Kidney capillary endothelial cell (primary cell): Measurements from ENCODE around the gene L3HYPDH.
A peak's percentile ranks its signal among the peaks of the same experiment; 100 is the strongest.
"Not testable (repeated sequence)": the region's sequence is repeated elsewhere in the genome, so short reads cannot be mapped to it uniquely, and the experiment has no call there.

Experiments
- DNase-seq: peaks from one replicate; pipeline ENCODE4 v3.0.0-alpha.2; 2018; ENCODE audit warnings: low spot score

The L3HYPDH gene

GRCh38 chr14:59478540-59478939, 5.7 kb downstream of the L3HYPDH start:
- DNase-seq: no peak

- no peak for DNase-seq
Observed at GRCh38 chr14:59475709-59476108, 8.5 kb downstream of the L3HYPDH start.

GRCh38 chr14:59474172-59474571, 10.0 kb downstream of the L3HYPDH start:
- no peak for DNase-seq

GRCh38 chr14:59465316-59466135, 18.7 kb downstream of the L3HYPDH start, which contains the start of gene GPR135:
Gene GPR135, minus strand, starts transcription at chr14:59465380. Its CDS starts 154 bp downstream, at chr14:59465226.
- no peak for DNase-seq

GRCh38 chr14:59464486-59465315, 19.5 kb downstream of the L3HYPDH start:
- DNase-seq: peak; percentile 55

- no peak for DNase-seq
Observed at GRCh38 chr14:59463787-59464485, 20.3 kb downstream of the L3HYPDH start.

- no peak for DNase-seq
Observed at GRCh38 chr14:59461891-59462290, 22.3 kb downstream of the L3HYPDH start.

- no peak for DNase-seq
Observed at GRCh38 chr14:59460378-59460777, 23.8 kb downstream of the L3HYPDH start.

- no peak for DNase-seq
Observed at GRCh38 chr14:59458486-59458885, 25.7 kb downstream of the L3HYPDH start.

- no peak for DNase-seq
Observed at GRCh38 chr14:59455411-59455810, 28.8 kb downstream of the L3HYPDH start.

GRCh38 chr14:59454139-59454538, 30.1 kb downstream of the L3HYPDH start:
- peak; percentile 57 for DNase-seq

- DNase-seq: no peak
Observed at GRCh38 chr14:59451849-59452248, 32.4 kb downstream of the L3HYPDH start.

- DNase-seq: no peak
Observed at GRCh38 chr14:59450716-59451115, 33.5 kb downstream of the L3HYPDH start.

GRCh38 chr14:59448673-59449072, 35.5 kb downstream of the L3HYPDH start:
- not testable (repeated sequence) for DNase-seq

- DNase-seq: no peak
Observed at GRCh38 chr14:59439256-59439965, 44.8 kb downstream of the L3HYPDH start.

GRCh38 chr14:59438195-59438647, 46.0 kb downstream of the L3HYPDH start:
- peak; percentile 60 for DNase-seq

- DNase-seq: no peak
Observed at GRCh38 chr14:59435987-59436386, 48.2 kb downstream of the L3HYPDH start.

GRCh38 chr14:59435101-59435500, 49.1 kb downstream of the L3HYPDH start:
- no peak for DNase-seq

- no peak for DNase-seq
Observed at GRCh38 chr14:59429790-59430189, 54.4 kb downstream of the L3HYPDH start.

- DNase-seq: peak; percentile 60
Observed at GRCh38 chr14:59428581-59429012, 55.6 kb downstream of the L3HYPDH start.
